ENCODE measurements around the gene PLD6. TPM values are rescaled to one million over a fixed set of nuclear protein-coding genes. Genes with fewer than 3 reads are reported as not detected.

Gene PLD6
- total RNA-seq, 1 experiment from 2014 or later = 8.0 TPM

GRCh38 chr17:17243163-17243562, 37.0 kb upstream of the PLD6 start:
- intact Hi-C loops (cut with micrococcal nuclease; ENCODE audit: unreplicated experiment) = no loop called here
- Mint-ChIP-seq H3K4me1 (ENCODE audit: low read depth, unreplicated experiment) (no peaks in the 10 kb centered on the region), H3K36me3 (ENCODE audit: insufficient read depth, unreplicated experiment) (peaks cover 30% of the 10 kb centered on the region), H3K4me3 (ENCODE audit: unreplicated experiment) (no peak overlapping the region), H3K27me3 (ENCODE audit: insufficient read depth, unreplicated experiment) (no peaks in the 10 kb centered on the region), H3K9me3 (ENCODE audit: unreplicated experiment) (no peaks in the 10 kb centered on the region), H3K27ac (ENCODE audit: unreplicated experiment) (no peak overlapping the region)
- peaks cover 1% of the 10 kb centered on the region for H3K36me3 ChIP-seq (ENCODE audit: control insufficient read depth, insufficient read depth, low read length)
- ChIA-PET CTCF (no interaction called here), POLR2A (interaction anchor here (0.5 kb wide), 1 partner anchor 19 kb away, joined by 3 read pairs; no protein-coding TSS in a partner anchor)
- DNase-seq = peak in 1 of 2 experiments; percentile 3
- no peaks in the 10 kb centered on the region for H3K9me3 ChIP-seq
- H3K4me1 ChIP-seq = 0 out of 2 replicates have a peak, but pooled peaks cover 2% of the 10 kb centered on the region
- no peak overlapping the region for H3K4me3 ChIP-seq (ENCODE audit: low read depth, low read length)
- TF ChIP-seq CTCF (IDR thresholded peaks at IDR 0.05; ENCODE audit: insufficient read depth in 1 of 2, low read depth in 1 of 2, low read length in 1 of 2, severe bottlenecking in 1 of 2, unreplicated experiment in 1 of 2) = no peak
- H3K27me3 ChIP-seq (replicated peaks; ENCODE audit: control insufficient read depth, insufficient read depth, low read length) = no peaks in the 10 kb centered on the region
- no TSS peak for BruUV-seq (replicated peaks)

- Mint-ChIP-seq H3K27ac (ENCODE audit: unreplicated experiment) (no peak overlapping the region), H3K4me3 (ENCODE audit: unreplicated experiment) (no peak overlapping the region), H3K36me3 (ENCODE audit: insufficient read depth, unreplicated experiment) (peaks cover 30% of the 10 kb centered on the region), H3K27me3 (ENCODE audit: insufficient read depth, unreplicated experiment) (no peaks in the 10 kb centered on the region), H3K4me1 (ENCODE audit: low read depth, unreplicated experiment) (no peaks in the 10 kb centered on the region), H3K9me3 (ENCODE audit: unreplicated experiment) (no peaks in the 10 kb centered on the region)
- H3K4me3 ChIP-seq (ENCODE audit: low read depth, low read length) = no peak overlapping the region
- BruUV-seq (replicated peaks) = no TSS peak
- peaks cover 1% of the 10 kb centered on the region for H3K36me3 ChIP-seq (ENCODE audit: control insufficient read depth, insufficient read depth, low read length)
- CTCF ChIA-PET = no interaction called here
- intact Hi-C loops (cut with micrococcal nuclease; ENCODE audit: unreplicated experiment) = no loop called here
- H3K9me3 ChIP-seq = no peaks in the 10 kb centered on the region
- peak in 1 of 2 experiments; percentile 32 for DNase-seq
- 0 out of 2 replicates have a peak, but pooled peaks cover 6% of the 10 kb centered on the region for H3K4me1 ChIP-seq
- no peaks in the 10 kb centered on the region for H3K27me3 ChIP-seq (replicated peaks; ENCODE audit: control insufficient read depth, insufficient read depth, low read length)
- POLR2A ChIA-PET = no interaction called here
- no peak for TF ChIP-seq CTCF (IDR thresholded peaks at IDR 0.05; ENCODE audit: insufficient read depth in 1 of 2, low read depth in 1 of 2, low read length in 1 of 2, severe bottlenecking in 1 of 2, unreplicated experiment in 1 of 2)
Observed at GRCh38 chr17:17242246-17242645, 36.1 kb upstream of the PLD6 start.

GRCh38 chr17:17241656-17242055, 35.5 kb upstream of the PLD6 start:
- Histone ChIP-seq H3K4me1 (0 out of 2 replicates have a peak, but pooled peaks cover 6% of the 10 kb centered on the region), H3K27me3 (replicated peaks; ENCODE audit: control insufficient read depth, insufficient read depth, low read length) (no peaks in the 10 kb centered on the region), H3K36me3 (ENCODE audit: control insufficient read depth, insufficient read depth, low read length) (peaks cover 1% of the 10 kb centered on the region), H3K9me3 (no peaks in the 10 kb centered on the region), H3K4me3 (ENCODE audit: low read depth, low read length) (no peak overlapping the region)
- DNase-seq = peak in 1 of 2 experiments; percentile 12
- peaks cover 30% of the 10 kb centered on the region for H3K36me3 Mint-ChIP-seq (ENCODE audit: insufficient read depth, unreplicated experiment)
- no peaks in the 10 kb centered on the region for H3K9me3 Mint-ChIP-seq (ENCODE audit: unreplicated experiment)
- intact Hi-C loops (cut with micrococcal nuclease; ENCODE audit: unreplicated experiment) = no loop called here
- H3K27ac Mint-ChIP-seq (ENCODE audit: unreplicated experiment) = no peak overlapping the region
- POLR2A ChIA-PET = no interaction called here
- H3K4me1 Mint-ChIP-seq (ENCODE audit: low read depth, unreplicated experiment) = no peaks in the 10 kb centered on the region
- H3K27me3 Mint-ChIP-seq (ENCODE audit: insufficient read depth, unreplicated experiment) = no peaks in the 10 kb centered on the region
- CTCF ChIA-PET = no interaction called here
- no TSS peak for BruUV-seq (replicated peaks)
- H3K4me3 Mint-ChIP-seq (ENCODE audit: unreplicated experiment) = no peak overlapping the region
- no peak for TF ChIP-seq CTCF (IDR thresholded peaks at IDR 0.05; ENCODE audit: insufficient read depth in 1 of 2, low read depth in 1 of 2, low read length in 1 of 2, severe bottlenecking in 1 of 2, unreplicated experiment in 1 of 2)

Measured in Caco-2 (cell line).